Chondrocyte (in vitro differentiated cells): ENCODE results near the gene SDF4. TPM values are rescaled to one million over a fixed set of nuclear protein-coding genes. Genes with fewer than 3 reads are reported as not detected.

ENCODE experiments used
- DNase-seq: peaks from one replicate; pipeline ENCODE4 v3.0.0; 2021; ENCODE audit warnings: mixed read lengths, low spot score
- H3K27ac Mint-ChIP-seq: one replicate; pipeline ENCODE4 v1.8.0; 2021; ENCODE audit warnings: mild to moderate bottlenecking, moderate library complexity, mixed read lengths; ENCODE audit not compliant: unreplicated experiment
- H3K27me3 Mint-ChIP-seq: 2 replicates; pipeline ENCODE4 v1.8.0; 2021; ENCODE audit warnings: low read depth, mixed read lengths
- H3K36me3 Mint-ChIP-seq: 2 replicates; pipeline ENCODE4 v1.8.0; 2021; ENCODE audit warnings: low read depth, mixed read lengths
- H3K4me1 Mint-ChIP-seq: 2 replicates; pipeline ENCODE4 v1.8.0; 2021; ENCODE audit warnings: low read depth, mild to moderate bottlenecking, mixed read lengths
- H3K4me3 Mint-ChIP-seq: one replicate; pipeline ENCODE4 v1.8.0; 2021; ENCODE audit warnings: mild to moderate bottlenecking, moderate library complexity, mixed read lengths; ENCODE audit not compliant: unreplicated experiment
- H3K9me3 Mint-ChIP-seq: 2 replicates; pipeline ENCODE4 v1.8.0; 2021; ENCODE audit warnings: low read depth, mixed read lengths
- CTCF ChIP-seq: fragments of 200-600 bp; sonication (generic); IDR thresholded peaks from 2 replicates; pipeline ENCODE4 v1.5.0; 2021; ENCODE audit warnings: antibody characterized with exemption, mild to moderate bottlenecking, moderate library complexity
- microRNA-seq: library from miRNA; unstranded; fragments of <30 nt; microRNA quantifications from one replicate; pipeline ENCODE4 v1.2.0, GENCODE V29; 2020; ENCODE audit warnings: borderline number of aligned reads
- total RNA-seq: library from RNA; stranded (reverse); gene quantifications from 3 replicates; pipeline ENCODE4 v1.2.1, GENCODE V29; 2021

The SDF4 gene
- total RNA-seq, 1 donor from 2014 or later, result 164 TPM

DNA sequence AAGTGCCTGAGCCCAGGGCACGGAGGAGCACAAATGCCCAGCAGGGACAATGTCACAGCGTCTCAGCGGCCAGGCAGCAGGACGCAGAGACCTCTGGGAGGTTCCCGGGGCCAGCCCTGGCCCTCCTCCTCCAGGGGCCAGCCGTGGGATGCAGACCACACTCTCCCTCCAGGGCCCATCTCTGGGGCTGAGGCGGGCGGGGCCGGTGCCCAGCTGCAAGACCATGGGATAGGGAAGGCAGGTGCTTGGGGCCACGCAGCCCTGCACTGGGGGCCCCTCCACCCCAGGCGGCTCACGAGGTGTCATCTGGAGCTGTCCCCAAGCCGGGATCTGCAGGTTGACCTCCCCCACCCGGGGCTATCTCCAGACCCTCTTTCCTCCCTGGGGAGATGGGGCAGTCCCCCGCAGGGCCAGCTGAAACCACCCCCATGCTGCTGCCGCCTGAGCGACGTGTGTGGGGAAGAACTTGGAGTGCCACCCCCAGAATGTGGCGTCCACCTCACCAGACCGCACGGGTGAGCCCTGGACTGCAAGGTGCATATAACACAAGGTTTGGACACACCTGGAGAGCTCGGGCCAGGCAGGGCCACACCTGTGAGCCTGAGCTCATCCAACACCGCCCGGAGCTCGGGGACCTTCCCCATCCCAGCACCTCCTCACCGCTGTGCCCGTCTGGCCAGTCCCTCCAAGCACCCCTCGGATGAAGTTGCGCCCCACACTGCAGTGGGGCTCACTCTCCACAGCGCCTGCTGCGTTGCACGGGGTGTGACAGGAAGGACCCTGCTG is 62.2 kb downstream of the SDF4 start:
- Mint-ChIP-seq H3K27ac (no peak overlapping the region), H3K9me3 (no peaks in the 10 kb centered on the region), H3K27me3 (peaks cover 7% of the 10 kb centered on the region), H3K36me3 (no peaks in the 10 kb centered on the region), H3K4me1 (peaks cover 4% of the 10 kb centered on the region), H3K4me3 (no peak overlapping the region)
- peak; percentile 84 for DNase-seq
- TF ChIP-seq CTCF, result no peak

DNA sequence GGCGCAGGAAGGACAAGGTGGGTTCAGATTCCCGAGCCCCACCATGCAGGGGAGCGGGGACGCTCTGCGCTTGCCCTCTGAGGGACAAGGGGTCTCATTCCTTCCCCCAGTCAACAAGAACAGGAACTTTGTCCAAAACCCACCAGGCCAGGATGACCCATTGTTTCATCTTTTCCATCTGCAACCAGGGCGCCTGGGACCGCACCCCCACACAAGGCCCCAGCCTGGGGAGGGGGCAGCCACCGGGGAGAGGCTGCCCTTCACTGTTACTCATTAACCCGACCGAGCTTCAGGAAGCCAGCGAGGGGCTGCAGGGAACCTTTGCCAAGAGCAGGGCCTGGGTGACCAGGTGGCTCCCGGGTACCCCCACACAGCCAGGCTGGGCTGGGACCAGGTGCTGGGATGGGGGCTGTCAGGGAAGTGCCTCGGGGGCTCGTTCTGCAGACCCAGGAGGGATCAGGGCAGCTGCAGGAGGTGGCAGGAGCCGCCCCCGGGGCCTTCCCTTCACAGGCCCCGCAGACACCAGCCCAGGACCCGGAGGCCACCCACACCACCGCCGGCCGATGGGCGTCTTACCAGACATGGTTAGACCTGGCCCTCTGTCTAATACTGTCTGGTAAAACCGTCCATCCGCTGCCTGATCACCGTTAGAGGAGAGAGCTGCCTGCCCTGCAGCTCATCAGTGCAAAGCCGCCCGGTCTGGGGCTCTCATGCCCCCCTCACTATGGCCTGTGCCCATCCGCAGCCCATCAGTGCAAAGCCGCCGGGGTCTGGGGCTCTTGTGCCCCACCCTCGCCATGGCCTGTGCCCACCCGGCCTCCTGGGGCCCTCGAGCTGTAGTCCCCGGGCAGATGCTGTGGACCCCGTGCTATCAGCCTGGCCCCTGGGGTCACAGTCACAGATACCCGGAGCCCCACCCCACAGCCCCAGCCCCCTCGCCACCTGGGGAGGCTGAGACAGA is 63.1 kb downstream of the SDF4 start:
- H3K4me1 Mint-ChIP-seq, result peaks cover 4% of the 10 kb centered on the region
- peaks cover 4% of the 10 kb centered on the region for H3K27me3 Mint-ChIP-seq

GRCh38 chr1:1167841-1168450 is 63.9 kb downstream of the SDF4 start:
- Mint-ChIP-seq H3K36me3 (no peaks in the 10 kb centered on the region), H3K9me3 (no peaks in the 10 kb centered on the region), H3K27me3 (peaks cover 4% of the 10 kb centered on the region), H3K4me3 (no peak overlapping the region), H3K27ac (no peak overlapping the region), H3K4me1 (peaks cover 4% of the 10 kb centered on the region)
- peak; percentile 77 for DNase-seq
- TF ChIP-seq CTCF, result no peak

More for the DNA sequence above, 63.1 kb downstream of the SDF4 start:
- H3K4me3 Mint-ChIP-seq, result no peak overlapping the region
- H3K36me3 Mint-ChIP-seq, result no peaks in the 10 kb centered on the region
- no peaks in the 10 kb centered on the region for H3K9me3 Mint-ChIP-seq
- TF ChIP-seq CTCF, result no peak
- no peak overlapping the region for H3K27ac Mint-ChIP-seq
- peak; percentile 93 for DNase-seq

DNA sequence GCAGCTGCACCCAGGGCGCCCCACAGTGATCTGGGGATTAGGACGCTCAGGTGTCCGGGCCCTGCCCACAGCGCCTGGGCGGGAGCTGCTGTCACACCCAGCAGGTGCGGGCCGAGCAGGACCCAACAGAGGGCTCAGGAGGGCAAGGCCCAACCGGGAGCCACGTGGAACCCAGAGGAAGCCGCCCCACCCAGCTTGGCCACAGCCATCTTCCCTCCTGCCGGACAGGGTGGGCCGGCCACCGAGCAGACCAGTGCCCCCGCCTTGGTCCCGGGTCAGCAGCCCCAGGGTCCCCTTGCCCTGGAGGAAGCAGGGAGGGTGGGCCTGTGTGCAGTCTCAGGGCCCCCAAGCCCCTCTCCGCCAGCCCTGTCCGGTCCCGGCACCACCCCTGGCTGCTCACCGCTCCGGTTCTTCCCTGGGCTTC is 64.4 kb downstream of the SDF4 start:
- peaks cover 4% of the 10 kb centered on the region for H3K4me1 Mint-ChIP-seq
- no peak overlapping the region for H3K27ac Mint-ChIP-seq
- no peaks in the 10 kb centered on the region for H3K9me3 Mint-ChIP-seq
- H3K27me3 Mint-ChIP-seq, result peaks cover 4% of the 10 kb centered on the region
- TF ChIP-seq CTCF, result no peak
- DNase-seq, result peak; percentile 88
- H3K36me3 Mint-ChIP-seq, result no peaks in the 10 kb centered on the region
- H3K4me3 Mint-ChIP-seq, result no peak overlapping the region

Small RNAs within 50 kb of the gene (microRNA-seq; reads per million reads assigned to microRNA genes)
- gene MIR200A (8.9 reads per million, percentile 20 among the genes with 10 or more reads in this experiment), gene MIR200B (85.3 reads per million, percentile 56 among the genes with 10 or more reads in this experiment), gene MIR429 (13.8 reads per million, percentile 28 among the genes with 10 or more reads in this experiment)

Other genes with a start within 250 kb of the SDF4 start
- gene PERM1, start 249.9 kb downstream of the SDF4 start, total RNA-seq, result 0.12 to 0.37 TPM (median 0.31 TPM) in 3 replicates
- 56.6 to 137 TPM (median 136 TPM) in 3 replicates for gene HES4, start 231.9 kb downstream of the SDF4 start, total RNA-seq
- gene ISG15, start 218.5 kb downstream of the SDF4 start, total RNA-seq, result 28.5 to 42.8 TPM (median 42.2 TPM) in 3 replicates
- gene AGRN, start 211.9 kb downstream of the SDF4 start, total RNA-seq, result 138 to 221 TPM (median 219 TPM) in 3 replicates
- gene RNF223, start 157.7 kb downstream of the SDF4 start, total RNA-seq, result not detected in 3 replicates
- gene C1orf159, start 115.9 kb downstream of the SDF4 start, total RNA-seq, result 9.2 to 15.1 TPM (median 9.2 TPM) in 3 replicates
- gene TTLL10, start 58.1 kb downstream of the SDF4 start, total RNA-seq, result not detected in 3 replicates
- not detected in 3 replicates for gene TNFRSF18, start 25.4 kb downstream of the SDF4 start, total RNA-seq
- gene TNFRSF4, start 17.8 kb downstream of the SDF4 start, total RNA-seq, result 0.24 to 0.59 TPM in 2 of 3 replicates, not detected in the other
- 37.4 to 39.6 TPM (median 39.6 TPM) in 3 replicates for gene B3GALT6, start 236 bp upstream of the SDF4 start, total RNA-seq
- 1.3 to 2.1 TPM (median 1.7 TPM) in 3 replicates for gene C1QTNF12, start 14.7 kb upstream of the SDF4 start, total RNA-seq
- gene UBE2J2, start 41.9 kb upstream of the SDF4 start, total RNA-seq, result 49.2 to 57.5 TPM (median 52.0 TPM) in 3 replicates
- 6.6 to 7.4 TPM (median 6.7 TPM) in 3 replicates for gene SCNN1D, start 48.4 kb upstream of the SDF4 start, total RNA-seq
- 51.9 to 77.5 TPM (median 57.5 TPM) in 3 replicates for gene ACAP3, start 75.9 kb upstream of the SDF4 start, total RNA-seq
- gene PUSL1, start 76.6 kb upstream of the SDF4 start, total RNA-seq, result 21.6 to 22.3 TPM (median 22.1 TPM) in 3 replicates
- gene INTS11, start 92.7 kb upstream of the SDF4 start, total RNA-seq, result 67.3 to 87.0 TPM (median 73.8 TPM) in 3 replicates
- 19.4 to 23.3 TPM (median 23.1 TPM) in 3 replicates for gene CPTP, start 92.8 kb upstream of the SDF4 start, total RNA-seq
- gene TAS1R3, start 99.3 kb upstream of the SDF4 start, total RNA-seq, result 0.28 to 0.68 TPM (median 0.37 TPM) in 3 replicates
- gene DVL1, start 117.4 kb upstream of the SDF4 start, total RNA-seq, result 59.6 to 66.5 TPM (median 59.9 TPM) in 3 replicates
- gene MXRA8, start 126.6 kb upstream of the SDF4 start, total RNA-seq, result 154 to 238 TPM (median 158 TPM) in 3 replicates
- gene AURKAIP1, start 143.2 kb upstream of the SDF4 start, total RNA-seq, result 86.8 to 128 TPM (median 89.0 TPM) in 3 replicates
- gene CCNL2, start 167.3 kb upstream of the SDF4 start, total RNA-seq, result 153 to 176 TPM (median 161 TPM) in 3 replicates
- 69.2 to 95.3 TPM (median 75.7 TPM) in 3 replicates for gene MRPL20, start 175.3 kb upstream of the SDF4 start, total RNA-seq
- gene ANKRD65, start 189.3 kb upstream of the SDF4 start, total RNA-seq, result not detected in 3 replicates
- gene VWA1, start 203.7 kb upstream of the SDF4 start, total RNA-seq, result 12.5 to 27.2 TPM (median 24.3 TPM) in 3 replicates
- gene ATAD3C, start 217.7 kb upstream of the SDF4 start, total RNA-seq, result 0.75 to 1.4 TPM (median 1.3 TPM) in 3 replicates
- gene ATAD3B, start 239.8 kb upstream of the SDF4 start, total RNA-seq, result 24.3 to 31.9 TPM (median 24.7 TPM) in 3 replicates